ENCODE results near the gene BPIFA1. TPM values are rescaled to one million over a fixed set of nuclear protein-coding genes. Genes with fewer than 3 reads are reported as not detected.
A peak's percentile ranks its signal among the peaks of the same experiment; 100 is the strongest.

Gene BPIFA1
- total RNA-seq, 2 donors from 2014 or later, result not detected

DNA sequence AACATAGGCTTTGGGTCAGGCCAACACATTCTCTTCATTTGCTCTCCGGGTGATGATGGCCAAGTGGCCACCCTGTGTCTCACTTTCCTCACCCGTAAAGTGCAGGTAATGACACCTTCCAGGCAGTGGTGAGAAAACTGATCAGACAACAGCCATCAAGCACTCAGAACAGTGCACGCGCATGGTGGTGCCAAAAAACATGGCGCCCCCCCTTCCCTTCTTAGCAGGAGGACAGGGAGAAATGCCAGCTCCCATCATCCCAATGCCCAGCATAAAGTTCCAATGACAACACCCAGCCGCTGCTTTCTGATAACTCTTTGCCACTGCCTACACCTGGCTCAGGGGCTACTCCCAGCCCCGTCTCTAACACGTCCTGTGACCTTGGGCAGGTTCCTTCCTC is 55.6 kb downstream of the BPIFA1 start:
- Histone ChIP-seq H3K27me3 (replicated peaks; ENCODE audit: insufficient read depth) (no peaks in the 10 kb centered on the region), H3K27ac (no peak overlapping the region), H3K4me3 (no peak overlapping the region), H3K4me1 (replicated peaks) (no peaks in the 10 kb centered on the region), H3K9me3 (no peaks in the 10 kb centered on the region), H3K36me3 (no peaks in the 10 kb centered on the region)
- no peak for DNase-seq (ENCODE audit: low spot score)
- intact Hi-C loops (cut with DNase I), result no loop called here
- TF ChIP-seq, protein P1, sequence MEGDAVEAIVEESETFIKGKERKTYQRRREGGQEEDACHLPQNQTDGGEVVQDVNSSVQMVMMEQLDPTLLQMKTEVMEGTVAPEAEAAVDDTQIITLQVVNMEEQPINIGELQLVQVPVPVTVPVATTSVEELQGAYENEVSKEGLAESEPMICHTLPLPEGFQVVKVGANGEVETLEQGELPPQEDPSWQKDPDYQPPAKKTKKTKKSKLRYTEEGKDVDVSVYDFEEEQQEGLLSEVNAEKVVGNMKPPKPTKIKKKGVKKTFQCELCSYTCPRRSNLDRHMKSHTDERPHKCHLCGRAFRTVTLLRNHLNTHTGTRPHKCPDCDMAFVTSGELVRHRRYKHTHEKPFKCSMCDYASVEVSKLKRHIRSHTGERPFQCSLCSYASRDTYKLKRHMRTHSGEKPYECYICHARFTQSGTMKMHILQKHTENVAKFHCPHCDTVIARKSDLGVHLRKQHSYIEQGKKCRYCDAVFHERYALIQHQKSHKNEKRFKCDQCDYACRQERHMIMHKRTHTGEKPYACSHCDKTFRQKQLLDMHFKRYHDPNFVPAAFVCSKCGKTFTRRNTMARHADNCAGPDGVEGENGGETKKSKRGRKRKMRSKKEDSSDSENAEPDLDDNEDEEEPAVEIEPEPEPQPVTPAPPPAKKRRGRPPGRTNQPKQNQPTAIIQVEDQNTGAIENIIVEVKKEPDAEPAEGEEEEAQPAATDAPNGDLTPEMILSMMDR (IDR thresholded peaks at IDR 0.05), result no peak
- TF ChIP-seq POLR2AphosphoS5 (IDR thresholded peaks at IDR 0.05), result no peak
- no peak for TF ChIP-seq POLR2A (IDR thresholded peaks at IDR 0.05)
- WGBS, result 92% methylated on average over 8 of the region's 8 CpGs

DNA sequence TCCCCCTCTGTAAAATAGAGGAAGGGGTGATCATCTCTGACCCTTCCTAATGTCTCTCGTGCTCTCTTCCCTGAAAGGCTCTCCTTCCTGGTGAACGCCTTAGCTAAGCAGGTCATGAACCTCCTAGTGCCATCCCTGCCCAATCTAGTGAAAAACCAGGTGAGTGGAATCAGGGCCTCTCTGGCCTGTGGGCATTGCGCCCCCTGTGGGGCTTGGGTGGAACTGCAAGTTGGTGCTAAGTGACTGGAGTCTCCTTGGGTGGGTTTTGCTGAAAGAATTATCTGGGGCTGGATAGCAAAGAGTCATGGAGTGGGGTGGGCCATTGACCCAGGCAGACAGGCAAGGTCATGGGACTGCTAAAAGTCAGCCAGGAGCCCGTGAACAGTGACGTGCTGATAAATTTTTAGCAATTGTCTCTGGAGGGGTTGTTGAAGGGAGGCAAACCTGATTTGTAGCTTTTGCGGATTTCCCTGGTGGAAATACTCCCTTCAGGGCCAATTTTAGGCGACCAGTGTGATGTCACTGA is 56.1 kb downstream of the BPIFA1 start:
- no peak for DNase-seq (ENCODE audit: low spot score)
- no peak for TF ChIP-seq POLR2A (IDR thresholded peaks at IDR 0.05)
- TF ChIP-seq, protein P1 (IDR thresholded peaks at IDR 0.05), result peak in 3 of 4 experiments; percentile 42 to 66 (median 62)
- intact Hi-C loops (cut with DNase I), result no loop called here

More for the DNA sequence above, 56.1 kb downstream of the BPIFA1 start:
- Histone ChIP-seq H3K27ac (no peak overlapping the region), H3K9me3 (no peaks in the 10 kb centered on the region), H3K36me3 (no peaks in the 10 kb centered on the region), H3K4me1 (replicated peaks) (no peaks in the 10 kb centered on the region), H3K27me3 (replicated peaks; ENCODE audit: insufficient read depth) (no peaks in the 10 kb centered on the region), H3K4me3 (no peak overlapping the region)
- 35% methylated on average over 7 of the region's 7 CpGs for WGBS

Other genes with a start within 250 kb of the BPIFA1 start
- gene SUN5, start 231.6 kb upstream of the BPIFA1 start, total RNA-seq, result 1 to 10 TPM in 1 of 2 donors, not detected in 1; 4.7 TPM
- gene BPIFB2, start 228.3 kb upstream of the BPIFA1 start, total RNA-seq, result 1 to 10 TPM in 1 of 2 donors, not detected in 1; 5.1 TPM
- gene BPIFB6, start 204.3 kb upstream of the BPIFA1 start, total RNA-seq, result not detected
- gene BPIFB3, start 182.1 kb upstream of the BPIFA1 start, total RNA-seq, result not detected
- gene BPIFB4, start 156.4 kb upstream of the BPIFA1 start, total RNA-seq, result 1 to 10 TPM in 1 of 2 donors, not detected in 1; 1.1 TPM
- gene BPIFA2, start 67.8 kb upstream of the BPIFA1 start, total RNA-seq, result not detected
- gene BPIFA3, start 18.6 kb upstream of the BPIFA1 start, total RNA-seq, result 1 to 10 TPM in 1 of 2 donors, not detected in 1; 7.7 TPM
- 1 to 10 TPM in 1 of 2 donors, not detected in 1; 2.1 TPM for gene BPIFB1, start 47.2 kb downstream of the BPIFA1 start, total RNA-seq
- gene CDK5RAP1, start 165.5 kb downstream of the BPIFA1 start, total RNA-seq, result 10 to 100 TPM; 18.0 to 24.7 TPM
- gene SNTA1, start 207.8 kb downstream of the BPIFA1 start, total RNA-seq, result 100 to 1,000 TPM in 1 of 2 donors, 10 to 100 TPM in 1; 25.4 to 128 TPM